Colonic mucosa (tissue), 4 donors: ENCODE measurements around the gene MPL. TPM values are rescaled to one million over a fixed set of nuclear protein-coding genes. Genes with fewer than 3 reads are reported as not detected.

Experiments used
- DNase-seq: peaks from one replicate; pipeline ENCODE4 v3.0.0-alpha.2; 2020
- H3K27ac ChIP-seq: fragments of 200-600 bp; one replicate; pipeline ENCODE4 v1.8.0; 2021
- H3K27me3 ChIP-seq: fragments of 200-600 bp; one replicate; pipeline ENCODE4 v1.8.0; 2021
- H3K36me3 ChIP-seq: fragments of 200-600 bp; one replicate; pipeline ENCODE4 v1.8.0; 2021
- H3K4me1 ChIP-seq: fragments of 200-600 bp; one replicate; pipeline ENCODE4 v1.8.0; 2021; ENCODE audit warnings: mild to moderate bottlenecking
- H3K4me3 ChIP-seq: fragments of 200-600 bp; one replicate; pipeline ENCODE4 v1.8.0; 2021
- H3K9ac ChIP-seq, 2 donors: one replicate each; pipeline ENCODE4 v1.7.0; 2013; ENCODE audit warnings: control low read depth in 2 of 2, low read depth in 2 of 2, low read length in 2 of 2
- H3K9me3 ChIP-seq: fragments of 200-600 bp; one replicate; pipeline ENCODE4 v1.8.0; 2021
- CTCF ChIP-seq: fragments of 200-600 bp; IDR thresholded peaks from one replicate; pipeline ENCODE4 v1.8.0; 2022; ENCODE audit warnings: antibody characterized with exemption, mild to moderate bottlenecking
- intact Hi-C: fragments of 100-400 bp; cut with DNase I; formaldehyde crosslinking; loops from one replicate; pipeline ENCODE4 v1.14.1; 2022
- total RNA-seq, 2 donors: library from RNA; stranded (reverse); fragmentation: NEBNext Ultra II Directional in 1 of 2; extraction: Animal tissue kit (Norgen Biotek cat#: 25700) in 1 of 2; gene quantifications; one replicate each; pipeline ENCODE4 v1.2.1, GENCODE V29; 2021
- donor health status: healthy.
- donor health status: DM: no; HTN: no; CAD: no.
- donor health status: DM: no; HTN: no; CAD: no.

MPL gene
- total RNA-seq, 2 donors from 2014 or later, result 0.12 TPM; not detected in 1

- Histone ChIP-seq H3K4me1 (peaks cover 11% of the 10 kb centered on the region), H3K9ac (peak overlapping the region in 1 of 2 donors; percentile 47), H3K9me3 (no peaks in the 10 kb centered on the region), H3K36me3 (no peaks in the 10 kb centered on the region), H3K27ac (no peak overlapping the region), H3K4me3 (no peak overlapping the region), H3K27me3 (no peaks in the 10 kb centered on the region)
- no peak for TF ChIP-seq CTCF
- DNase-seq, result no peak
- intact Hi-C loops, result no loop called here
Observed at GRCh38 chr1:43304314-43304681, 33.3 kb upstream of the MPL start.

GRCh38 chr1:43304771-43305300 lies 32.8 kb upstream of the MPL start:
- no peak overlapping the region for H3K27ac ChIP-seq
- no peak overlapping the region for H3K9ac ChIP-seq
- H3K4me3 ChIP-seq, result no peak overlapping the region
- no peak for DNase-seq
- no peak for TF ChIP-seq CTCF
- H3K9me3 ChIP-seq, result no peaks in the 10 kb centered on the region
- peaks cover 11% of the 10 kb centered on the region for H3K4me1 ChIP-seq
- H3K36me3 ChIP-seq, result no peaks in the 10 kb centered on the region
- no peaks in the 10 kb centered on the region for H3K27me3 ChIP-seq
- intact Hi-C loops, result no loop called here

- no peaks in the 10 kb centered on the region for H3K36me3 ChIP-seq
- no peak overlapping the region for H3K9ac ChIP-seq
- no peaks in the 10 kb centered on the region for H3K27me3 ChIP-seq
- DNase-seq, result no peak
- no peak for TF ChIP-seq CTCF
- H3K27ac ChIP-seq, result no peak overlapping the region
- peaks cover 11% of the 10 kb centered on the region for H3K4me1 ChIP-seq
- H3K9me3 ChIP-seq, result no peaks in the 10 kb centered on the region
- no peak overlapping the region for H3K4me3 ChIP-seq
- intact Hi-C loops, result no loop called here
Observed at GRCh38 chr1:43305461-43305860, 32.2 kb upstream of the MPL start.

- no peaks in the 10 kb centered on the region for H3K9me3 ChIP-seq
- no peak overlapping the region for H3K27ac ChIP-seq
- no peaks in the 10 kb centered on the region for H3K36me3 ChIP-seq
- no peaks in the 10 kb centered on the region for H3K27me3 ChIP-seq
- no peak overlapping the region for H3K4me3 ChIP-seq
- no peak for DNase-seq
- H3K9ac ChIP-seq, result no peak overlapping the region
- TF ChIP-seq CTCF, result no peak
- peaks cover 11% of the 10 kb centered on the region for H3K4me1 ChIP-seq
- intact Hi-C loops, result no loop called here
Observed at GRCh38 chr1:43305926-43306687, 31.5 kb upstream of the MPL start.

GRCh38 chr1:43306688-43307457 lies 30.7 kb upstream of the MPL start:
- peaks cover 11% of the 10 kb centered on the region for H3K4me1 ChIP-seq
- DNase-seq, result no peak
- no peak overlapping the region for H3K27ac ChIP-seq
- no peak for TF ChIP-seq CTCF
- intact Hi-C loops, result no loop called here
- no peaks in the 10 kb centered on the region for H3K9me3 ChIP-seq
- H3K4me3 ChIP-seq, result no peak overlapping the region
- H3K27me3 ChIP-seq, result no peaks in the 10 kb centered on the region
- no peaks in the 10 kb centered on the region for H3K36me3 ChIP-seq
- H3K9ac ChIP-seq, result no peak overlapping the region
